ENCODE results near the gene FER. TPM values are rescaled to one million over a fixed set of nuclear protein-coding genes. Genes with fewer than 3 reads are reported as not detected.

FER gene
- total RNA-seq, 1 donor from 2014 or later, result 19.2 TPM

- peak in 1 of 2 donors; percentile 93 for DNase-seq (ENCODE audit: extremely low spot score in 2 of 2)
- Histone ChIP-seq H3K27me3 (no peaks in the 10 kb centered on the region), H3K27ac (peak overlapping the region; percentile 89), H3K36me3 (no peaks in the 10 kb centered on the region), H3K9me3 (no peaks in the 10 kb centered on the region), H3K4me3 (peak overlapping the region; percentile 71 to 74), H3K4me1 (peaks cover 15% of the 10 kb centered on the region)
- TF ChIP-seq POLR2AphosphoS5 (IDR thresholded peaks at IDR 0.05; ENCODE audit: insufficient read depth in 1 of 2, low read depth in 1 of 2), result peak; percentile 80 to 95
- no peak for TF ChIP-seq CTCF (IDR thresholded peaks at IDR 0.05)
- peak in 1 of 2 donors; percentile 52 for TF ChIP-seq POLR2A (IDR thresholded peaks at IDR 0.05)
- intact Hi-C loops (cut with DNase I), result loop anchor here (2.0 kb wide), 1 partner anchor 21 kb away; no protein-coding TSS in a partner anchor
These were observed 19.8 kb upstream of the FER start for GRCh38 chr5:108727651-108728565.

DNA sequence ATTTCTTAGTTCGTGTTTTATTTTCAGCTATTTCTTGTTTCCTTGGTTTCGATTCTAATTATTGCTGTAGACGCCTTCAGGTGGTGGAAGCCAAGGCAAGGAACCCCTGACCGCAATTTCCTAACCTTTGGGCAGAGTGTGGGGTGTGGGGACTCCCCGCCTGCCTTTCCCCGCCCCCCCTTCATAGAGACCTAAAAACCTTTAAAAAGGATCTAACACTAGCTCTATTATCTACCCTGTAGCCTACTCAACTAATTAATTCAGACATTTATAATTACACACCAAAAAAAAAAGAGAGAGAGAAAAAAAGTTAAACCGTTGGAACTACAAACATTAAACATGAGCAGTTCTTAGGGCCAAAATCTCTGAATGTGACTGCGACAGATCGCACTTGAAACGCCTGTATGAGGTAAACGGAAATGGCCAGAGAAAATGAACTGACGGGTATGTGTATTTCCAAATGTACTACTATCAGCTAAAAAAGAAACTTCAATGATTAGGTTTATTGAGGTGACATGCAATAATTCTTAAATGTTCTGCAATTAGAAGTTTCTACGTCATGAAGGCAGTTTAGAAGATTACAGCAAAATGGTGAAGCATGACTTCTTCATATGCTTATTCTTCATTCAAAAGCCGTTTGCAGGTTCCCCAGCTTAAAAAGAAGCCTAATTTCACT lies 19.0 kb upstream of the FER start:
- peak overlapping the region; percentile 89 for H3K27ac ChIP-seq
- no peaks in the 10 kb centered on the region for H3K36me3 ChIP-seq
- intact Hi-C loops (cut with DNase I), result loop anchor here (2.0 kb wide), 1 partner anchor 20 kb away; no protein-coding TSS in a partner anchor
- no peaks in the 10 kb centered on the region for H3K27me3 ChIP-seq
- no peaks in the 10 kb centered on the region for H3K9me3 ChIP-seq
- H3K4me3 ChIP-seq, result peak overlapping the region; percentile 71 to 74
- H3K4me1 ChIP-seq, result peaks cover 15% of the 10 kb centered on the region
- no peak for DNase-seq (ENCODE audit: extremely low spot score in 2 of 2)
- TF ChIP-seq POLR2AphosphoS5 (IDR thresholded peaks at IDR 0.05; ENCODE audit: insufficient read depth in 1 of 2, low read depth in 1 of 2), result no peak
- no peak for TF ChIP-seq CTCF (IDR thresholded peaks at IDR 0.05)
- TF ChIP-seq POLR2A (IDR thresholded peaks at IDR 0.05), result no peak

GRCh38 chr5:108729242-108729615 lies 18.5 kb upstream of the FER start:
- DNase-seq (ENCODE audit: extremely low spot score in 2 of 2), result no peak
- H3K27me3 ChIP-seq, result no peaks in the 10 kb centered on the region
- intact Hi-C loops (cut with DNase I), result loop anchor here (2.0 kb wide), 1 partner anchor 20 kb away; no protein-coding TSS in a partner anchor
- H3K36me3 ChIP-seq, result no peaks in the 10 kb centered on the region
- H3K9me3 ChIP-seq, result no peaks in the 10 kb centered on the region
- TF ChIP-seq POLR2A (IDR thresholded peaks at IDR 0.05), result no peak
- no peak for TF ChIP-seq POLR2AphosphoS5 (IDR thresholded peaks at IDR 0.05; ENCODE audit: insufficient read depth in 1 of 2, low read depth in 1 of 2)
- no peak for TF ChIP-seq CTCF (IDR thresholded peaks at IDR 0.05)
- H3K4me3 ChIP-seq, result peak overlapping the region in 1 of 2 donors; percentile 74
- H3K4me1 ChIP-seq, result peaks cover 15% of the 10 kb centered on the region
- H3K27ac ChIP-seq, result no peak overlapping the region

DNA sequence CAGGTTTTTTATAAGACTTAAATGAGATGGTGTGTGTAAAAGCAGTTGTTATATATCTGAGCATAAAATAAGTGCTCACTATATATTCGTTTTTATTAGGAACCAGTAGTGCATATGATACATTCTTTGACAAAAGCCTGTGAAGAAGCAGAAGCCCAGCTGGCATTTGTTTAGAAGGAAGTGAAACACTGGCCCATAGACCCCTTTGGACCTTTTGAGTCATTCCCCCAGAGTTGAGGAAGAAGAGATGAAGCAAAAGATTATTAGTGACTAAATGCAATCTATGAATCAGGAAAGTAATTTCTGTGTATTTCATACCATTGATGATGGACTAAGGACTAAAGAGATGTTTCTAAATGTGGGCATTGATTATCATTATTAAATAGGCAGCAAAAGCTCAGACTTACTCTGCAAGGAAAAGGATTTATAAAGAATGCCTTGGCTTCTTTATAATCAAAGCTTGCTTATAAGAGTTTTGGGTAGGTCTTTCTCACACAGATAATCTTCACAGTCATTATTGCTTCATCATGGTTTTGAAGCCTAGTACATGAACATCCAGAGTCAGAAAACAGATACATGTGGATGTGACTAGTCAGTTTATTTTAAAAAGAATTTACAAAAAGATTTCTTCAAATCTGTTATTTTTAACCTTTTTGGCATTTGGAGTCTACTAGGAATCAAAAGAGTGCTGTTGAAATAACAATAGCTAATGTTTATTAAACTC lies 16.9 kb upstream of the FER start:
- Histone ChIP-seq H3K4me1 (peaks cover 15% of the 10 kb centered on the region), H3K27ac (no peak overlapping the region), H3K9me3 (no peaks in the 10 kb centered on the region), H3K4me3 (no peak overlapping the region), H3K27me3 (no peaks in the 10 kb centered on the region), H3K36me3 (no peaks in the 10 kb centered on the region)
- intact Hi-C loops (cut with DNase I), result no loop called here
- TF ChIP-seq POLR2AphosphoS5 (IDR thresholded peaks at IDR 0.05; ENCODE audit: insufficient read depth in 1 of 2, low read depth in 1 of 2) (no peak), POLR2A (IDR thresholded peaks at IDR 0.05) (no peak), CTCF (IDR thresholded peaks at IDR 0.05) (no peak)
- DNase-seq (ENCODE audit: extremely low spot score in 2 of 2), result no peak
